ENCODE measurements around the gene GNG4.

GNG4 gene

DNA sequence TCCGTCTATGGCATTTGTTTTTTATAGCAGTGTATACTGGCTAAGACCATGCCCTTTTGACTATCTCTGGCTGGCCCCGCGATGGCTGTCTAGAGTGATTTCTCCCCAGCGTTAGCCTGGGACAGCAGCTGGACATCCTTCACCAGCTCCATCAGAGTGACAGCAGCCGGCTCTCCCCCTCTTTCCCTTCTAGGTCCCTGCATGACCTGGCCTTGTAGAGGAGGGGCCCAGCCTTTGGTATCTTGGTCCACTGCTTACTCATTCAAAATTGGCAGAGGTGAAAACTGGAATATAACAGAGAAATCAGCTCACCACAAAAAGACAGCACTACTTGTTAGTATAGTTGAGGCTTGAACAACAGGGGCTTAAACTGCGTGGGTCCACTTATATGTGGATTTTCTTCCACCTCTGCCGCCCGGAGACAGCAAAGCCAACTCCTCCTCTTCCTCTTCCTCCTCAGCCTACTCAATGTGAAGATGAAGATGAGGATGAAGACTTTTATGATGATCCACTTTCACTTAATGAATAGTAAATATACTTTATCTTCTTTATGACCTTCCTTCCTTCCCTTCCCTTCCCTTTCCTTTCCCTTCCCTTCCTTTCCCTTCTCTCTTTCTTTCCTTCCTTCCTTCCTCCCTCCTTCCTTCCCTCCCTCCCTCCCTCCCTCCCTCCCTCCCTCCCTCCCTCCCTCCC lies 116.0 kb downstream of the GNG4 start:
- DNase-seq (ENCODE audit: low spot score) = no peak

DNA sequence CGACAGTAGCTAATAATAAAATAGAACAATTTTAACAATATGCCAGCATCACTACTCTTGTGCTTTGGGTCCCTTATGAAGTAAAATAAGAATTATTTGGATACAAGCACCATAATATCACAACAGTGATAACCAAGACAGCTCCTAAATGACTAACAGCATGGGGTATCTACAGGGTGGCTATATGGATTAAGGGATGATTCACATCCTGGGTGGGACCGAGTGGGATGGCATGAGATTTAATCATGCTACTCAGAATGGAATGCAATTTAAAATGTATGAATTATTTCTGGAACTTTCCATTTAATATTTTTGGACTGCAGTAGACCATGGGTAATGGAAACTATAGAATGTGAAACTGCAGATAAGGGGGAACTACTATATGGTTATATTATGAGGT lies 117.2 kb downstream of the GNG4 start:
- DNase-seq (ENCODE audit: low spot score) = peak; percentile 38

DNA sequence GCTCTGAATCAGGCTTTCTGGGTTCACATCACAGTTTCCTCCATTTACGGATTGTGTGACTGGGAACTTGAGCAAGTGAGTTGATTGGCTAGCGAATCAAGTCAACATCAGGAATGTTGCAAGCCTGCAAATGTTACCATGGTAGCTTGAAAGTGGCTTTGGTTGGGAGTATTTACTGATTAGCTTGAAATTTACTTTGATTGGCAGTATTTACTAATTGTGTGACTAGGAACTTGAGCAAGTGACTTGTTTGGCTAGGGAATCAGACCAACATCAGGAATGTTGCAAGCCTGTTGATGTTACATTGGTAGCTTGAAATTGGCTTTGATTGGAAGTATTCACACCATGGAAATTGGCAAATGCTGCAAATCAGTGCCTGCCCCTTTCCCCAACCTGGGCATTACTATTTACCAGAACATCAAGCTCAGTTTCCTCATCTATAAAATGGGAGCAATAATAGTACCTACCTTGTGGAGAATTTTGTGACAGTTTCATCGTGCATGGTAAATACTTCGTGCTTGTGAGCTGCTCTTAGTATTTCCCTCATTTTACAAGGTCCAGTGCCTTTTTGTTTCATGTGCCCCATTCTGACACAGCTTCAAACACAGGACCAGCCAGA lies 122.3 kb downstream of the GNG4 start:
- DNase-seq (ENCODE audit: low spot score) = no peak

DNA sequence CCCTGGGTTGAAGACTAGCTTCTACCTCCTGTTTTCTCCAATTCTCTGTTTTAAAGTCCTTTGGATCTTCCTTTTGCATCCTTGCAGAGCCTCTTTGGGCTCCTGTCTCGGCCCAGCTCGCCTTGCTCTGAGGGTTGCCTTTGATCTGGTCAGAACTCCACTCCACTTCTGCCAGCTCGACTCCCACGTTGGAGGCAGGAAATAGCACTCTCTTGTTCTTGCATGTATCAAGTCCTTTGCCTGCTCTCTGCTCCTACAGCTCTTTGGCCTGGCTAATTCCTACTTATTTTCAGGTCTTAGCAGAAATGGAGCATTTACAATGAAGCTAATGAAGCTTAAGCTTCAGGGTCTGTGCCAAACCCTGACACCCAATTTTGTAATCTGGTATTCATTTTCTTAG lies 124.3 kb downstream of the GNG4 start:
- DNase-seq (ENCODE audit: low spot score) = no peak

DNA sequence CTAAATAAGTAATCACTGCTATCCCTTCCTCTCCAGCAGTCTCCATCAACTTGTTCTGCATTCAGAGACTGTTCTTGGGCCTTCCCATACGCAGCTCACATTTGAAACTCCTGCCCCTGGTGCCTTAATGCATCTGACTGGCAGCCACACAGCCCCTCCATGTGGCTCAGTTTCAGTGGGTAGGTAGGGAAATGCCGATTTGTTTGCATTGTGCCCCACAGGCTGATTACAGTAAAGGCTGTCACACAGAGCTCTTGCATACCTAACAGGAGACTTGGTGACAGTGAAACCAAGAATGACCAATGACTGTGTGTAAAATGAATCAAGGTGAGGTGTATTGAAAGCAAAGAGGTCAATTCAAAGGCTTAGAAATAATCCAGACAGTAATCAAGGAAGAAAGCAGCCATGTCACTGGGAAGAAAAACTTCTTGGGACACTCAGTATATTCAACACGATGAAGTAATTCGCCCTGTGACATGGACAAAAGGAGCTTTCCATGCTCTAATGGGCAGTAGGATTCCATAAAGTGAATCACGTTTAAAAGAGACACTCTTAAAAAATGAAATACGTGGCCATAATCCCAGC lies 132.6 kb downstream of the GNG4 start:
- no peak for DNase-seq (ENCODE audit: low spot score)

DNA sequence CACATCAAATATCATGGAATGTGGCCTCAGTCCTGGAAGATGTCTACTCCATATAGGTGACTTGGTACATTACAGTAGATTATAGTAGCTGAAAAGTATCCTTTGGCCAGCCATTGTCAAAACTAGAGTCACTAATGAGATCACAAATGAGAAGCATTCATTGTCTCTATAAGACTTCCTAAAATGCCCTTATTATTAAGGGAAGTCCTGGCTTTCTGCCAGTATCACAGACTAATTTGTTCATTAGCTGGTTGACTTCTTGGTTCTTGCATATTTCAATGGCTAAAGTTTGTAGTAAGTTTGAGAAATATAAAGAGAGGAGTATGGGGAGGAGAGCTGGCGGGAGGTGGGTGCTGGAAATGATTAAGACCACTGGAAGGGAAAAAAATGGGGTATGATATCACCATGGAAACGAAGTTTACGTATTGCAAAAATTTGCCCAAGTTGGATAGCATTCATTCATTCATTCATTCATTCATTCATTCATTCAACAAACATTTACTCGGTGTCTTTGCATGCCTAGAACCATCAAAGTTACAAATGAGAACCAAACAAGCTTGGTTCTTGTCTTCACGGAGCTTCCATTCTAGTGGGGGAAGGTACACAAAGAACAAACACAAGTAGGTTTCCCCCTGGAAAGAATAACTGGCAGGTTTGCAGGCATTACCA lies 133.6 kb downstream of the GNG4 start:
- DNase-seq (ENCODE audit: low spot score) = no peak

DNA sequence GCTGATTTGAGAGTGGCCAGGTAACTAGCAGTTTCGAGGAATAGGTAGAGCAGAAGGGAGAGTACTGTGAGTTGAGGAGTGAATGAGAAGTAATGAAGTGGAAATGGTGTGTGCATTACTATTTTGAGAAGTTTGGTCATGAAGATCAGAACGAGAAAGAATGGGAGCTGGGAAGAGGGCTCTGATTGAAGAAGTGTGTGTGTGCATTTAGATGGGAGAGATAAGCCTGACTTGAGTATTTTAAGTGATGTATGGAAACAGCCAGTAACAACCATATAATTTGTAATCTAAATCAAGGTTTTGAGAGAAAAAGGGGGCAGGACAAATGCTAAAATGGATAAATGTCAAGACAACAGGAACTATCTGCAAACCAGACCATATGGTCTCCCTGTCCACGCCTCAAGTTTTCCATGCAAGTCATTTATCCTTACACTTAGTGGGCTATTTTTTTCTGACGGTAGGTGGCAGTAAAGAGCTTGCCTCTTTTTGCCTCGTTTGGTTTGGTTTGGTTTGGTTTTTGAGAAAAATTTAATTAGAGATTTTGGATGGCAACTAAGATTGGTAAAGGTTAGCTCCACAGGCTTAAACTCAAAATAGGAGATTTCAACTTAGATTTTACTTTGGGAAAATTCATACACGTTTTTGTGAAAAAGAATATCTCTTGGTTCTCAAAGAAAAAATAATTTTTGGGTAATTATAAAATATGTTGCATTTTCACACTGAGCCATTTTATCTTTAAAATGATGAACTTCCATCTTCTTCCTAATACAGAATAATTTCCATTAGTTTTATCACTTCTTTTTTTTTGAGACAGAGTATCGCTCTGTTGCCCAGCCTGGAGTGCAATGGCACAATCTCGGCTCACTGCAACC lies 135.9 kb downstream of the GNG4 start:
- DNase-seq (ENCODE audit: low spot score) = peak; percentile 68

DNA sequence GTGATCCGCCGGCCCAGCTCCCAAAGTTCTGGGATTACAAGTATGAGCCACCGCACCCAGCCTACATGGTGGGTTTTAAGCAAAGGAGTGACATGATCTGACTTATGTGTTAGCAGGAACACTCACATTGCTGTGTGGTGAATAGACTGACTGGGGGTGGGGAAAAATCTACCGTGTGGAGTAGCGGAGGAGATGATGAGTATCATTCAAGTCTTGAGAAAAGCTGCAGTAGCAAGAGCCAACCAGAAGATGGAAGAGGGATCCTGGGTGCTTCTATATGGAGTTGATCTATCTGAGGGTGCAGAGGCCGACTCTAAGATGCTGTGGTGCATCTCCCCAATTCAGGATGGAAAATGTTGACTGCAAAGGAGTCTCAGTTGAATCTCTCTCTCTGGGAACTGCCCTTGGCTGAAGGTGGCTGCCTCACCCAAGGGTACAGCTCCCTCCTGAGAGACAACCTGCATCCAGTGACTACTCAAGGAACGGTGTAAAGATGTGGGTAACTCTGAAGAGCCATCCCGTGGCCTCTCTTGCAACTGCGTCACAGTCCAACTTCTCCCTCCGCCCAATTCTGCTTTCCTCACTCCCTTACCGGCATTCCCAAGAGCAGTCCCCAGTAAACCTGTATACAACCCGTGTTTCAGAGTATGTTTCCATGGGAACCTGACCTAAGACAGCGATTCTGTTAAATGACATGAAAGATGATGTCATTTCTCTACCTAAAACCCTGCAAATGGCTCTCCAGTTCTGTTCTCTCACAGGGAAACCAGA lies 137.9 kb downstream of the GNG4 start:
- no peak for DNase-seq (ENCODE audit: low spot score)

DNA sequence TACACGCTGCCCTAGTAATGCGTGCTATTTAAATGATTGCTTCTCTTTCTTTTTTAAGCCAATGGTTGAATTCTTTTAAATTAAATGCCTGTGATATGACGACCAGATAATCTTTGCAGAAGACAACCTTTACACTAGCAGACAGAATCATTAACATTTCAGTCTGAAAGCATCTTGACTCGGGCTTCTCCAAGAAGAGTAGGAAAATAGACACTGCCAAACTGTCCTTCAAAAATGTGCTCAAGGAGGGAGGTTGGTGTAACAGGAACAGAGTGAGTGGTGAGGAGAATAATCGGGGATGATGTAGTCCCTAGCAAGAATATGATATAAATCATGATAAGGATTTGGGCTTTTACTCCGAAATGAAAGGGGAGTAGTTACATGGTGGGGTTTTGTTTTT lies 138.8 kb downstream of the GNG4 start:
- no peak for DNase-seq (ENCODE audit: low spot score)

DNA sequence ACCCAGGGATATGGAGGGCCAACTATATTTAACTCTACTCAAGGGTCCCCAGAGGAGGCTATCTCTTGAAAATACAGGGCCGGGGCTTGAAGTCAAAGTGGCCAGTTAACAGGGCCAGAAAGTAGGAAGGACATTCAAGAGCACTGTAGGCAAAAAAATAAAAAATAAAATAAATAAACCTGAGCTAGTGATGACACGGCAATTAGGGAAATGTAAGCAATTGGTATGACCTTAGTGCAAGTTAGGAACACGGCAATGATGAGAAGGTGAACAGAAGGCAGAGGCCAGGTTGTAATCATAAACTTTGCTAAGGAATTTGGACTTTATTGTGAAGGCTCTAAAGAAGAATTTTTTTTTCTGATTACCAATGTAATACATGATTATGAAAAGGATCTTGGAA lies 142.0 kb downstream of the GNG4 start:
- no peak for DNase-seq (ENCODE audit: low spot score)

DNA sequence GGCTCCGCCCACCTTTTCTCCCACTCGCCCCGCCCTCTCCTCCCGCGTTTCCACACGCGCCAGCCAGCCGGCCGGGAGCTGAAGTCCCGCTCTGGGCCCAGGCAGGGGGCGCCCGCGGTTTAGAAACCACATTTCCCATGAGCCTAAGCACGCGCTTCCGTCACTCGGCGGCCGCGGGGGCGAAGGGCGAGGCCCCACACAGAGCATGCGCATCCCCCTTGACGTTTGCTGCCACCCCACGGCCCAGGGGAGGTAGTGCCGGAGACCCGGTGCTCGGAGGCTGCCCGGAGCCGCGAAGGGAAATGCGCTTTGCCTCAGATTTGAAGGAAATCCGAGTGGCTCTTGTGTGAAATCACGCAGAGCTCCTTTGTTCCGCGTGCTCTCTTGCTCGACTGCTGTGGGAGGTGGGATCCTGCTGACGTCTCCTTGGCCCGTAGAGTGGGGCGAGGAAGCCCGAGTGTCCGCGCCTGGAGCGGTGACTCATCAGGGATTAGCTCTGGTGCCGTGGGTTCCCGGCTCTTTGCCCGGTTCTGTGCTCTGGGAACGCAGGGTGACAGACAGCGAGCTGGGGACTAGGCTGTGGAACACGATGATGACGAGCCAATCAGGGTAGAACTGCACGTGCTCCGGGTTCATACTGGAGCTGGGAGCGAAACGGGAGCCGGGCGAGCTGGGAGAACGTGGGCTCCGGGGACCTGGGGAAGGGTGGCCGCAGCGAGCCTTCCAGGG lies 144.9 kb downstream of the GNG4 start:
- peak; percentile 99 for DNase-seq (ENCODE audit: low spot score)

DNA sequence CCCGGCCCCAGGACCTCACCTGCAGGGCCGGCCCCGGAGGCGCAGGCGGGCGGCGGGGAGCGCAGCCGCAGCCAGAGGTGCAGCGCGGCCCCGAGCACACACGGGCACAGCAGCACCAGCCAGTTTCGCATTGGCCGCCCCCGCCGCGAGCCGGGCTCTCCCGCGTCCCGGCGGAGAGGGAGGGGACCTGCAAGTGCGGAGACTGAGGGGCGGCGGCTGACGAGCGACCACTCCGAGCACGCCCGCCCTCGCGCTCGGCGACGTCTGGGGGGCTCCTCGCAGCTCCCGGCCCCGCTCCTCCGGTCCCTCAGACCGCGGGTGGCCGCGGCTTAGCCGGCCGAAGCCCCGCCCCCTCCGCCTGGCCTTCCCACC lies 145.5 kb downstream of the GNG4 start, which contains the start of gene B3GALNT2:
TSS of gene B3GALNT2 (minus strand) at position 331 of the 372 bp plus-strand sequence. CDS start at position 131, 200 bp downstream.
- DNase-seq (ENCODE audit: low spot score) = no peak

DNA sequence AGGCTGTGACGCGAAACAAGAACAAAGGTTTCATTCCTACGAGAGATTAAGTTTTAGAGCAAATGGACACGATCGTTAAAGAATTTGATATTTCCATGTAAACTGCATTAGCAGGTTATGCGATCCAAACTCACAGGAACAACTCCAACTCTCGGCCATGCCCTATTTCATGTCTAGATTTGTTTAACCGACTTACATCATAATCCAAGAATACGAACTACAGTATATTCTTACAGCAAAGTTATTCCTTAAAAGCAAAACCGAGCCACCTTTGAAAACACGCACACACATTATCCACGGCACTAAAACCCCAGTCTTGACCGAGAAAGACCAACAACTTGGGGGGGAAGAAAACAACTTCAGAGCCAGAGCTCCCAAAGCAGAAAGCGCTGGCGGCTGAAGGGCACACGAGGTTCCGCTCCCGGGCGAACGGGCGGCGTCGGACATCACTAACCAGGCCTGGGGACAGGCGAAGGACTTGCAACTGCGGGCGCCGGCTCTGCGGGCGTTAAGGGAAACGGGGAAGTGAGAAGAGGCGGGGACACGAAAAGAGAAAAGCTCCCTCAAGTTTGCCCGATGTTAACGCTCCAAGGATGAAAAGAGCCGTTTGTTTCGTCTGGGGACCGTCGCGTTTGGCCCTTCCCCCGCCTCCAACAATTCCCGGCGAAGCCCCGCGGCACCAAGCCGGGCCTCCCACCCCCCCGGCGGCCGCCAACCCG lies 146.0 kb downstream of the GNG4 start:
- peak; percentile 33 for DNase-seq (ENCODE audit: low spot score)

DNA sequence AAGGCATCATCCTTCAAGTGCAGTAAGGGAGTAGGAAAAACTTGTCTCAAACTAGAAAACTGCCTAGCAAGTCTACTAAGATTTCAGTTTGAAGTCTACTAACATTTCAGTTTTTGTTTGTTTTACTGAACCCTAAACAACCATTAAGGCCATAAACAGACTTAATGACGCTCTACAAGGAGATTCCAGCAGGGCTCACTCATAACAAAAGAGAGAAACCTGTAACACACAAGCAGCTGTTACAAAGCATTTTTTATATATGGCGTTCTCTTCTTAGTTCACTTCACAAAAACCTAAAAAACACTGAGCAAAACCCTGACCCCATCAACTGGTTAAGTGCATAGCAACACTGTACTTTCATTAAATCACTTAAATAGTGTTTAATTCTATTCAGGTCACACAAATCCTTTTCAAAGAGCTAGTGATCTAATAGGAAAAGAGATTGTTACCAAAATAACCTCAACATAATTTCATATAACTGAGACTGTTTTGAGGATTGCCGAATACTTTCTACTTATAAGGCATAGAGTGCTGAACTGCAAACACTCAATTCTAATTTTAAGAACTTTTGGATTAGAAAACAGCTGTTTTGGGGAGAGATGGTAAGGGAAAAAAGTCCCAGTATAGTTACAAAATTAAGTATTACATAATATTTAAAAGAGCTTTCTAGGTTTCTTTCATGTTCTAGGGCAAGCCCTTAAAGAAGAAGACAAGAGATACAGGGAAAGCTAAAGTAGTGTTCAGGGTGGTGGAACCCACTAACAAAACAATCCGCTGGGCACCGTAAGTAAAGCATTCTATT lies 146.8 kb downstream of the GNG4 start:
- peak; percentile 53 for DNase-seq (ENCODE audit: low spot score)

DNA sequence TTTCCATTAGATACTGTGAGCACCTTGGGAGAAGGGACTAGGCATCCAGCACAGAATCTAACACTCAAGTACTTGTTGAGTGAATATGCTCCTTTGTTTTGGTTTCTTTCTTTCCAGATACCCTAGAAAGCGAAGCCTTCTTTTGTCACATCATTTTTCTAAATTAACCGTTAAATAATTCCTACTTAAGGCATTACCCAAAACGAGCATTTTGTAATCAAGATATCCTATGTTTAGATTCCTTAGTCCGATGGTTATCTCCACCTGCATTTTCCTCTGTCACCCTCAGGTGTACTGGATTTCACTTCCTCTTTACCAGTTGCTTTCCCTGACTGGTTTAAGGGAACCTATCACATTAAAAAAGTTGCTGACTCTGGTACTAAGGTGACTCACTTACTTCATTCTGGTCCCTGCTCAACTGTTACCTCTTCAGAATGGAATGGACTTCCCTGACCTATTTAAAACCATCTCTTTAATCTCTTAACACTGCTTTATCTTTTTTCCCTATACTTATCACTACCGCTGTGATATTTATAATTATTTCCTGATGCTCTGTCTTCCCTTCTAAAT lies 148.5 kb downstream of the GNG4 start:
- no peak for DNase-seq (ENCODE audit: low spot score)

Measured in LoVo (cell line).